HG03378 (cell line): ENCODE results near the gene OVCA2.
"Not testable (repeated sequence)": the region's sequence is repeated elsewhere in the genome, so short reads cannot be mapped to it uniquely, and the experiment has no call there.

Experiments used
- ATAC-seq: cut with Tn5 transposase; IDR thresholded peaks from one replicate; pipeline ENCODE4 v1.9.1; 2021; ENCODE audit warnings: mild to moderate bottlenecking, moderate library complexity; ENCODE audit not compliant: unreplicated experiment

Gene OVCA2

DNA sequence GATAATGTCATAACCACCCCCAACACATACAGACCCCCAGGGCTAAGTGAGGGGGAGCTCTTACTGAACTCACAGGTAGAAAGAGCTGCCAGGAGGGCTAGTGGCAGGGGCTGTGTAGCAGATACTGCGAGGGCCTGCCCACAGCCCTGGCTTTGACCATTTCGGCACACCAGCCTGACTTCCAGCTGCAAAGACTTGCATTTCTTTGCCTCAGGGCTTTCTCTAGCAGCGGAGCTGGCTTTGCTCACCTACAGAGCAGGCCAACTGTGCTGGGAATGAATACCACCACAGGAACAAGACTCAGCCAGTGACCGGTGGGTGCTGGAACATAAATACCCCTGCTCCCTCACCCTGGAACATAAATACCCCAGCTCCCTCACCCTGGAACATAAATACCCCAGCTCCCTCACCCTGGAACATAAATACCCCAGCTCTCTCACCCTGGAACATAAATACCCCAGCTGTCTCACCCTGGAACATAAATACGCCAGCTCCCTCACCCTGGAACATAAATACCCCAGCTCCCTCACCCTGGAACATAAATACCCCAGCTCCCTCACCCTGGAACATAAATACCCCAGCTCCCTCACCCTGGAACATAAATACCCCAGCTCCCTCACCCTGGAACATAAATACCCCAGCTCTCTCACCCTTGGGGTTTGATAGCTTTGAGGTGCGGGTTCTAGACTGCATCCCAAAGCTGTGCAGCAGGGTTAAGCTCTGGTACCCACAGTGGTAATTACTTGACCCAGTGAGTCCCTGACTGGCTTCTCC, 28.4 kb upstream of the OVCA2 start:
- not testable (repeated sequence) for ATAC-seq

DNA sequence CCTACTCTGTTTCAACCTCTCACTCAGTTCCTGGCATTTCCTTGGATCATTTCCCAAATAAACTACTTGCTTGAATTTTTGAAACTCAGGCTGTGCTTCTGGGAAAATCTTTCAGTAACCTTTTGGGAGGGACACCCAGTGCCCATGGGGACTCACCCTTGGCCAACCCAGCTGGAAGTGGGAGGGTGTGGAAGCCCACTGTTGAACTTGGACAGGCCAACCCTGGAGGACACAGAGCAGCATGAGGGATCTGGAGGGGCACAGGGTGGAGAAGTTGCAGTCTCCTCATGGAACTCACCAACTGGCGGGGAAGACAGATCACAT, 27.9 kb upstream of the OVCA2 start:
- no peak for ATAC-seq

DNA sequence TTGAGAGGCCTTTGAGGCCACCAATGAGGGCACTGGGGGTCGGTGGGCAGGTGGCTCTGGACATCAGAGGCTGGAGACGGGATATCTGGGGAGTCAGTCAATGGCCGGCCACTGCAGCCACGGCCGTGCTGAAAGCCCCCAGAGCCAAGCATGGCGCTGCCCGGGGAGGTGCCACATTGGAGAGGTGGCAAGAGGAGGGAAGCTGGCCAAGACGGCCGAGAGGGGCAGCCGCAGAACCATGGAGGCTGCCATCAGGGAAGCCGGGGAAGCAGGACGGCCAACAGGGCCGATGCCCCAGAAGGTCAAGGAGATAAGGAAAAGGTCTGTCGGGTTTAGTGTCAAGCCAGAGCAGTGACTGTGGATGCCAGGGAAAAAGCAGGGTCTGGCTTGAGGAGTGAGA, 26.5 kb upstream of the OVCA2 start:
- ATAC-seq: no peak

DNA sequence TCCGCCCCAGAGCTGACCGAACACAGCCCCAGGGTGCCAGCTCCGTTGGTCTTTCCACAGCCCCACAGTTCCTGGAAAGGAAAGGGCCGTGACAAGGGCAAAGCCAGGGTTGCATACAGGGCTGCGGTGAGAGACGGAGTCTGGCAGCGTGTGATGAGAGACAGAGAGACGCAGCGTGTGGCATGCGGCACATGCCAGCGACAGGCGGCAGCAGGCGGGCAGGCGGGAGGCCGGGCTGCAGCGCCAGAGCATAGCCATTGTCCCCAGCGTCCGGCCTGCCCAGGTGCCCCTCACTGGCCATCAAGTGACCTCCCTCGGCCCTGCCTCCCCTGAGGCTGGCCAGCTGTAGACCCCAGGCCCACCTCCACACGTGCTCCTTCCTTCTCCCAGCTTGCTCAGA, 25.3 kb upstream of the OVCA2 start:
- no peak for ATAC-seq

DNA sequence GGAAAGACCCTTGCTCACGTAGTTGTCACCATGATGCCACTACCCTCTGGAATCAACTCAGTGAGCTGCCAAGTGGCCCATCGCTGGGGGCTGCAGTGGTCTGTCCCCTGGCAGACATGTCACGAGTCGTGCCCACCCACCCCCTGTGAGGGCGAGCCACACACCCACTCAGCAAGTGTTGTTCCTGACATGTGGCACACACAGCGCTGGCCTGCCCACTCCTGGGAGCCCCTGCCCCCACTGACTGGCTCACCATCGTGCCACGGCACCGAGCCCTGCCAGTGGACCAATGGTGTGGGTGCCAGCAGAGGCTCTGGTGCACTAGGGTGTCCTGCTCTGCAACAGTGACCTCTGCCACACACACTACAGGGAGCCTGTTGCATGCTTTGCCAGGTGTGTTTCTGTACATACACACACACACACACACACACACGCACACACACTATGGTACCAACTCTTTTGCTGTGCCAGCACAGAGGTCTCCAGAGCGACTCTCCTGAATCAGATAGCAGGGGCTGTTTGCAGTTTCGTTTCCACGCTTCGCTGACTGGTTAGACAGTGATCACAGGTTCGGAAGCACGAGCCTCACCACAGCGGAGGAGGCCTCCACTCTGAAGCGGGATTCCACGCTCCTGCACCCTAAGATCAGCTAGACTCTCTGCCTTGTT, 24.4 kb upstream of the OVCA2 start:
- no peak for ATAC-seq

DNA sequence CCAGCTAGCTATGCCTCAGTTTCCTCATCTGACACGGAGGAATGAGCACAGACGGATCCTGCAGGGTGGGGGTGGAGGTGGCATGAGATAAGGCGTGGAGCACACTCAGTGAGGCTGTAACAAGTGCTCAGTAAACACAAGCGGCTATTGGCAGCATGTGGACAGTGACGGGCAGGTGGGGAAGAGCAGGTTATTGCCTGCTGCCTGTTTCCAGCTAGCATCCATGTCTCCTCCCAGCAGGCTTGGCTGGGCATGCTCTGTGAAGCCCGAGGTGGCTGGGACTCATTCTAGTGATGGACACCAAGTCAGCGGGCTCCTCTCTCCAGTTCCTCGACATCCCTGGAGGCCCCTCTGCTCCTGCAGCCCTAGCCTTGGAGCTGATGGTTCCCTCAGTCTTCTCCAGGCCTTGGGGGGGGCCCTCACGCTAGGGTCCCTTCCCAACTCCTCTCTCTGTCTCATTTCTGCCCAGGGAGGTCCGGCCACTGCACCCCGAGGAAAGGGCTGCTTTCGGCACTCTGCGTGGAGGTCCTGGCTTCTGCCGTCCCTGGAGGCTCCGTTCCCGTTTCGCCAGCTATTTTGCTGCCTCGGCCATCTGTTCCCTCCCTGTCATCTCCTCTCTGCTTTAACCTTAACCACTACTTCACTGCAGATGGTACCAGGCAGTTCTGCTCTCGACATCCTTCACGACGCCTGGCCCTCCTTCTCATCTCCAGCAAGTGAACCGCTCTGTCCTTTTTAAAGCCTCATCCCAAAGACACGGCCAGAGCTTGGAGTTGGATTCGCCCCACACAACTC, 22.9 kb upstream of the OVCA2 start:
- ATAC-seq: no peak

DNA sequence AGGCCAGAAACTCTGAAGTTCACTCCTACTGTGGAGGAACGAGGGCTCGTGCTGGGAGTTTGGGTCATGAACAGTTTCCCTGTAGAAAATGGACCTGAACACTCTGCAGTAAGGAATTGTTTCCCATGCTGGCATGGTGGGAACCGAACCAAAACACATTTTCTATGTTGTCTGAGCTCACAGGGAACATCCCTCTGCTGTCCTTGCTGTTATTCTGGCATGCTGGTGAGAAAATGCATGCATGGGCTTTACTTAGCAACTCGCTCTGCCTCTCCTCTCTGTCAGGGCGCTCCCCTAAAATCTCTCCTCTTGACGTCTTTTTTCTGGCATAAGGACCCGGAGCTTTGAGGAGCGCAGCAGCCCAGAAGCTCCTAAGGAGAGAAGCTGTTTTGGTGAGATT, 22.1 kb upstream of the OVCA2 start:
- no peak for ATAC-seq

DNA sequence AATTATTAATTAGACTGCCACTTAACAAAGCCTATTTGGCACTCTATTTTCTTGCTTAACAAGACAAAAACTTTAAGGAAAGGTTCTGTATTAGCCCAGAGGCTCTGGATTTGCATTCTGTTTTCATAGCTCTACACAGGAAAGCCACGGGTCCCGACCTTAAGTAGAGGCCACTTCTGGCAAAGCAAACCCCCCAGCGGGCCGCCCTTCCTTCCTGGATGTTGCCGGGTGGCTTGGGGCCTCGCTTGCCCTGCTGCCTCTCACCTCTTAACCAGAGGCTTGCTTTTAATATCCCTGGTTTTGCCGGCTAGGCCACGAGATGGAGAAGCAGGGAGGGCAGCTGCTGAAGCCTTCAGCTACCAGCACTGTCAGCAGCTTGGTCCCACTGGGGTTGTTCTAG, 21.1 kb upstream of the OVCA2 start:
- ATAC-seq: no peak

DNA sequence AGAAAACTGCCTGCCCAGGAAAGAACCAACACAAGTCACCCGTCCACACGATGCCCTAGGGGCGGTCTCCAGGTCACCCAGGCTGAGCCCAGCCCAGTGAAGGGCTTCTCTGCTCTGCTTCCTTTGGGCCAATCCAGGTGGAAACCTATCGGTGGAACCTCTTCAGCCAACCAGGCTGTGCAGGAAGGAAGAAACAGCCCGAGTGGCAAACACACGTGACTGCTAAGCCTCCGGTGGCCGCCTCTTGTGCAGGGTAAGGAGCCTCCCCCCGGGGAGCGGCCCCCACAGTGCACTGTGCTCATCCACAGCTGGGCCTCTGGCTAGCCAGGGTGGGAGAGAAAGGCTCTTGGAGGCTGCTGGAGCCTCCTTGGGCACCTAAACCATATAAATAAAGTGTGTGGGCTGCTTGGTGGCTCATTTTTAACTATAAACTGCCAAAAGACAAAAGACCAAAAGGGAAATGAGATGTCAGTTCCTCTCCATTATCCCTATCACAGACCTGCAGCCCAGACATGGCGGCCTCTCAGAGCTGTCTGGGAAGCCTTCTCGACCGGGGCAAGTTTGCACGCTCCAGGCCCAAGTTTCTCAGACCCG, 19.1 kb upstream of the OVCA2 start:
- no peak for ATAC-seq

DNA sequence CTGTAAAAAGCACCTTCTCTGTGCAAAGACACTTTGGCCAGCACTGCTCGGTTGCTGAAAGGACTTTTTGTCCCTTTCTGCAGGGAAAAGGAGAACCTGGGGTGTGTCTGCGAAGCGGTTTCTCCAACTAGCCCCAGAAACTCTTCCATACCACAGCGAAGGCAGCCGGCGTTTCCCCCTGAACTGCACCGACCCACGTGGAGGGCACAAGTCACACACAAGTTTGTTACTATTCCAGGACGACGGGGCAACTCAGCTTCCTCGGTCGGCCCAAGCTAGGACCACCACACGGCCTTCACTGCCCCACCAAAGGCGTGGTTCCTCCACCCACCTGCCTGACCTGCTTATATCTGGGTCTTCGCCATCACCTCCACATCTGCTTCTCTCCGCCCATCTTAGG, 18.6 kb upstream of the OVCA2 start:
- ATAC-seq: no peak

DNA sequence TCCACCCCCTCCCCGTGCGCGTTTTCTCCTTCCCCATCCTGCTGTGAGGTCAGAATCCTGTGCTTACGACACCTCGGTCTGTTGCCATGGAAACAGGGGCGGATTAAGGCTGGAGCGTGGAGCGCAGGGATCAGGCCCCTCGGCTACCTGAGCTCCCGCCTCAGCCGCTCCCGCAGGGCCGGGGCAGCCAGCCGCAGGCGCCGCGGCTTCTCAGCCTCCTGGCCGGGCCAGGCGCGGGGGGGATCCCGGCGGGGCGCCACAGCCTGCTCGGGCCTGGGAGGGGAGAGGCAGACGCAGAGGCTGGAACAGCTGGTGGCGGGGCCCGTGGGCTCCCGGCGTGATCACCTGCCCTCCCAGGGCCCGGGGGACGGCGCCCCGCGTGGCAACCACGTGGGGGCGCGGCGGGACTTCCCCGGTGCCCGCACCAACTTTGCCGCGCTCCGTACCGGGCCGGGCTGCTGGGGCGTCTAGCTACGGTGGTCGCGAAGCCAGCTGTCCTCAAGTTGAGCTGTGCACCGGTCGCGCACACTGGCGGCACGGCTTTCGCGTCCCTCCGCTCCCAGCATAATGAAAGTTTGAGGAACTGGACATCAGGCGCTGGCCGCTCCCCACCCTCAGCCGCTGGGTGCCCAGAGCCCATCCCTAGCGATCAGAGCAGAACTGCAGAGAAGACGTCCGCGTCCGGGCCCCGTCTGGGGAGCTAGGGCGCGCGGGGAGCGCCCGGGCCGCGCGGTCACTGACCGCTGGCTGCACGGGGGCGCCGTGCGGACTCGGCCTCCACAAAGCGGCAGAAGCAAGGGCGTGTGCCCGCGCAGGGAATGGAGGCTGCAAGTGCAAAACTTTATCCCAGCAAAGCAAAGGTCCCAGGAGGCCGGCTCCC, 17.9 kb upstream of the OVCA2 start:
- no peak for ATAC-seq

DNA sequence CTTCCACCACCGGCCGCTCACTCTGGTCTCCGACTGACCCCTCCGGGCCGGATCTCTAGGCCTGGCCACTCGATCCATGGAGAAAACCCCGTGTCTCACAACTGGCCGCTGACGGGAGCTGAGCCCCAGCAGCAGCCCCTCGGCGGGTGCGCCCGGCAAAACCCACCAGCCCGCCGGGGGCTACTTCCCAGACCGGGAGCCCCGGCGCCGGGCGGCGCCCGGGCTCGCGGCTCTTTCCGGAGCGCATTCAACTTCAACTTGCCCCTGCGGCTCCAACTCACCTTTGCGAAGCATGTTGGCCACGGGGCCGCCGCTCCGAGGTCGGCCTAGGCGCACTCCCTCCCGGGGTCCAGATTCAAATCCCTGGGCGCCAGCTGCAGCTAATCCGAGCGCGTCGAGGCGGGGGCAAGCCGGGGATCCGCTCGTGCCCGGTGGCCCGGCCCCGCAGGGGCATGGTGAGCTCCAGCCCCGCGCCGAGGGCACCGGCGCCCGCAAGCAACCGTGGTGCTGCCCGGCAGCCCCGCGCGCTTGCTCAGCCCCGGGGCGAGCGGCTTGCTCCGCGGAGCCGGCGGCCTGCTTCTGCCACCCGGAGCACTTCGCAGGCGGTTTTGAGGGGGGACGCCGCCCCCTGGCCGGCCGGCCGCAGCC, 17.1 kb upstream of the OVCA2 start:
- no peak for ATAC-seq

DNA sequence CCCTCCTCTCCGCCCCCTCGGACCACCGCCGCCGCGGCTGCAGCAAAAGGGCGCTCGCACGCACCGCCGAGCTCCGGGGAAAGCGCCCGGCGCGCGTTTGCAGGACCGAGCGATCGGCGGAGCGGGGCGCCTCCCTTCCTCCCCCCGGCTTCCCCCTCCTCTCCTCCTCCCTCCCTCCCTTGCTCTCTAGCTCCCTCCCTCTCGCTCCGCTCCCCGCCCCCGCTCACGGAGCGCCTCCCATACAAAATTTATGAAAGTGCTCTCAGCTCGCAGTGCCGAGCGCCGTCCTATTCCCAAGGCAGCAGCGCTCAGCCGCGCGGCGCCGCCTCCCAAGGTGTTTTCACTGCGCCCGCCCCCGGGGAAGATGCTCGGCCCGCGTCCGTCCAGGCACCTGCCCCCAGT, 16.6 kb upstream of the OVCA2 start, which contains the start of gene RTN4RL1:
Gene RTN4RL1, minus strand, starts transcription at position 115 of the 402 bp plus-strand sequence. CDS start 469 bp downstream, outside the sequence.
- ATAC-seq: no peak

DNA sequence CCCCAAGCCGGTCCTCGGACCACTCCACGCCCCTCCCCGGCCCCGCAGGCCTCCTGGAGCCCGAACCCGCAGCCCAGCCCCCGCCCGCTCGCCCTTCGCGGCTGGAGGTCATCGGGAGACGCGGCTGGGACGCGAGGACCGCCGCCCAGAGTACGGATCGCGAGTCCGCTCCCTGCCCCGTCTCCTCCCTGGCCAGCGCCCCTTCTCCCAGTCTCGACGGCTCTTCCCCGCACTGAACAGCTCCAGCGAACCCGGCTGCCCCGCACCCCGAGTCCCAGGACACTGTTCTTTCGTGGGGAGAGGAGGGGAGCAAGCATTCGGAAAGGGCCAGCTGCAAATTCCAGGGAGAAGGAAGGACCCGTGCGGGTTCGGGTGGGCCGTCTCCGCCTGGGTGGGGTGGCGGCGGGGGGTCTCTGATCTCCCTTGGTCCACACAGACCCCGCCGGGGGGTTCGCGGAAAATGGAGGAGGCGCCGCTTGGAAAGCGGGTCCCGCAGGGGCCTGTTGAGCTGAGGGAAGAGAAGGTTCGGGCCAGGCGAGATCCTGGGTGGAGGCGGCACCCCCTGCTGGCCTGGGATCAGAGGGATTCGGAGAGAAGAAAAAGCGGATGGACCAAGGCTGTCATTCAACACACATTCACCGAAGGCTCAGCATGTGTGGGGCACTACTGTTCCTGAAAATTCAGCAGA, 16.1 kb upstream of the OVCA2 start:
- no peak for ATAC-seq

DNA sequence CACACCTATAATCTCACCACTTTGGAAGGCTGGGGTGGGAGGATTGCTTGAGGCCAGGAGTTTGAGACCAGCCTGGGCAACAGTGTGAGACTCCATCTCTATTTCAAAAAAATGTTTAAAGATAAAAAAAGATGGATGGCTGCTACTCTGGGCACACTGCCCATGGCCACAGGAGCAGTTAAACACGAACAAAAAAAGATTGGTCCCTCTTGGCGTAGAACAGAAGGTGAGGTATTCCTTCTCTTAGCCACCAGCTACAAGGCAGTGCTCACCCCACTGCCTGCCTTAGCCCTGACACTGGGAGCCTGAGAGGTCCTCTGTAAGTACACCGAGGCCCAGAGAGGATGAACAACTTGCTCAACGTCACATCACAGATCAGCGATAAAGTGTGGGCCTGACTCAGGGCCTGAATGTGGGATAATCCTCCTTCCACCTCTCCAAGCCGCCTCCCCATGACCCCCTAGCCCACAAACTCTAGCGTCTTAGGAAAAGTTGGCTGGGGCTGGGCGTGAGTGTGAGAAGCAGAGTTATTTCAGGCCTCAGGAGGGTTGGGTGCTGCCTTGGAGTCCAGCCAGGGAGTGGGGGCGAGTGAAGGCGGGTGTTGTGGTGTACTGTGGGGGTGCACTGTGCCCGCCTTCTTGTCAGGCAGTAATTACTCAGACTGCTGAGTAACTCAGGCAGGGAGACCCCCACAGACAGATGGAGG, 14.1 kb upstream of the OVCA2 start:
- no peak for ATAC-seq

DNA sequence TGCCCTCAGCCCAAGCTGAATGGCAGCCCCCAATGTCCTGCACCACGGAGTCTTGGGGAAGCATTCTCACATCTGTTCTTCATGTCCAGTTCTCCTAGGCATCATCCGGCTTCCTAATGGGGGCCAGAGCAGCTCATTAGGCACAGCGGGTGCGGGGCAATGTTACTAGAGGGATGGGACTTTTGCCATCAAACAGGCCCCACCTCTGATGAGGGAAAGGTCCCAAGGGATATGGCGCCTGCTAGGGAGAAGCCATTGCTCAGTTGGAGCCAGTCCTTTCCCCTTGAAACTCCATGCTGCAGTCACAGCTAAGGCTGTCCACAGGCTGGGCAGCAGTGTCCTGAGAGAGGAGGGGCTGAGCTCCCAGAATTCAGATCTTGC, 13.6 kb upstream of the OVCA2 start:
- ATAC-seq: no peak

DNA sequence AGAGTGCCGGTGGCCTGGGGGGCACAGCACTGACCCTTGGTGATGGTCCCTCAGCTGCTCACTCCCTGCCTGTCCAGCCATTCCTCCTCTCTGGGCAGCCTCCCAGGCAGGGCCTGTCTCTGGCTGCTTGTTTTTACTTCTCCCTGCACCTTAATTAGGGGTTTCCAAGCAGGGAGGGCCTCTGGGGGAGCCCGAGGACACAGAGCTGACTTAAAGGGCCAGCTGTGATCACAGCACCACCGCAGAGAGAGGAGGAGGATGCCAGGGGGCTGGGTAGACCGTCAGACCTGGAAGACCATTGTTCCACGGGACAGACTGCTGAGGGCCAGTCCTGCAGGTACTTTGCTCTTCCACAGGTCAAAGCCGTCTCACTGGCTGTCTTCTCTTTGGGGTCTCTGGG, 13.1 kb upstream of the OVCA2 start:
- ATAC-seq: no peak

DNA sequence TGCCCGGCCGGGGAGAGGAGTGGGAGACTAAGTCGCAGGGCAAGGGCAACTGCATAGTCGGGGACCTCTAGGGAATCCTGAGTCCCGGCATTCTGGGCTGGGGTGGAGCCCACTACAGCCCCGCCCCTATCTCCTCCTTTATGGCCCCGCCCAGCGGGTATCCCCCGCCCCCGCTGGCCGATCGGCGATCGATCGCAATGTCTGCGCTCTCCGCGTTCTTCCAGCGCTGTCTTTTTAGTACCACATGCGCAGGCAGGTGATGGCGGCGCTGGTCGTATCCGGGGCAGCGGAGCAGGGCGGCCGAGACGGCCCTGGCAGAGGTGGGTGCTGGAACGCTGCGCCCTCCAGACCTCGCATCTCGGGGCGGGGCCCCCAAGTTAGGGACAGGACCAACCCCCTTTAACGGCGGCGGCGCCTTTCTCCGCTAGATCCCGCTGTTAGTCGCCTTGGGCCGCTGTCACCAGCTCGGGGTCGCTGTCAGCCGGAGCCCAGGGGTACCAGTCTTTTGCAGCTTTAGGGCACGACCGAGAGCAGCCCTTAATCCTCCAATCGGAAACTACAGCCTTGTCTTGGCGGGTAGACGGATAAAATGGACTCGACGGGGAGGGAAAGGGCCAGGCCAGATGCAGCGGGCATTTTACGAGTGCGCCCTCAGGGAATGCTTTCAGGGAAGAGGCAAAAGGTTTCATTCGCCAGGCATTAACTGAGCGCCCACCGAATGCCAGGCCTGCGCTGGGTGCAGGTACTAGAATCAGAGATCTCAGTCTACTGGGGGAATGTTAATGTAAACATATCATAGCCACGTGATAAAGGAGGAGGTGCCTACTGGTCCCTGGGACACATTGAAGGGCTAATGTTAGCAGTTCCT, 11.7 kb upstream of the OVCA2 start, which contains the start of gene DPH1:
Gene DPH1, plus strand, starts transcription at position 243 of the 868 bp plus-strand sequence. Its CDS starts 17 bp downstream, at position 260.
- ATAC-seq: peak; percentile 69
